ENCODE results near the gene ERO1B.
"Not testable (repeated sequence)": the region's sequence is repeated elsewhere in the genome, so short reads cannot be mapped to it uniquely, and the experiment has no call there.

ERO1B gene

GRCh38 chr1:236207569-236207968, 74.2 kb downstream of the ERO1B start:
- no peak overlapping the region for H3K27ac ChIP-seq
- no peak for TF ChIP-seq CTCF (conservative IDR thresholded peaks at IDR 0.05)

- no peak for TF ChIP-seq CTCF (conservative IDR thresholded peaks at IDR 0.05)
- H3K27ac ChIP-seq, result no peak overlapping the region
These were observed 74.6 kb downstream of the ERO1B start for GRCh38 chr1:236207121-236207520.

- TF ChIP-seq CTCF (conservative IDR thresholded peaks at IDR 0.05), result no peak
- no peak overlapping the region for H3K27ac ChIP-seq
These were observed 75.2 kb downstream of the ERO1B start for GRCh38 chr1:236206548-236206947.

- no peak for TF ChIP-seq CTCF (conservative IDR thresholded peaks at IDR 0.05)
- H3K27ac ChIP-seq, result no peak overlapping the region
These were observed 77.1 kb downstream of the ERO1B start for GRCh38 chr1:236204656-236205055.

- H3K27ac ChIP-seq, result no peak overlapping the region
- no peak for TF ChIP-seq CTCF (conservative IDR thresholded peaks at IDR 0.05)
These were observed 77.7 kb downstream of the ERO1B start for GRCh38 chr1:236204039-236204438.

- H3K27ac ChIP-seq, result no peak overlapping the region
- no peak for TF ChIP-seq CTCF (conservative IDR thresholded peaks at IDR 0.05)
These were observed 80.0 kb downstream of the ERO1B start for GRCh38 chr1:236201786-236202185.

- no peak for TF ChIP-seq CTCF (conservative IDR thresholded peaks at IDR 0.05)
- H3K27ac ChIP-seq, result no peak overlapping the region
These were observed 80.8 kb downstream of the ERO1B start for GRCh38 chr1:236200925-236201324.

- H3K27ac ChIP-seq, result no peak overlapping the region
- no peak for TF ChIP-seq CTCF (conservative IDR thresholded peaks at IDR 0.05)
These were observed 88.6 kb downstream of the ERO1B start for GRCh38 chr1:236193184-236193583.

GRCh38 chr1:236188084-236188483, 93.7 kb downstream of the ERO1B start:
- not testable (repeated sequence) for H3K27ac ChIP-seq

- not testable (repeated sequence) for H3K27ac ChIP-seq
These were observed 95.3 kb downstream of the ERO1B start for GRCh38 chr1:236186471-236186870.
